Activated CD4-positive, alpha-beta T cell treated with anti-CD3 and anti-CD28 coated beads, Interleukin-2, amount 50 U/mL, for 16 hours (primary cell): ENCODE results near the gene HK3.

Experiments
- DNase-seq: peaks from one replicate; pipeline ENCODE4 v3.0.0-alpha.2; 2020

The HK3 gene

GRCh38 chr5:176847726-176848290 is 51.3 kb downstream of the HK3 start:
- no peak for DNase-seq

DNA sequence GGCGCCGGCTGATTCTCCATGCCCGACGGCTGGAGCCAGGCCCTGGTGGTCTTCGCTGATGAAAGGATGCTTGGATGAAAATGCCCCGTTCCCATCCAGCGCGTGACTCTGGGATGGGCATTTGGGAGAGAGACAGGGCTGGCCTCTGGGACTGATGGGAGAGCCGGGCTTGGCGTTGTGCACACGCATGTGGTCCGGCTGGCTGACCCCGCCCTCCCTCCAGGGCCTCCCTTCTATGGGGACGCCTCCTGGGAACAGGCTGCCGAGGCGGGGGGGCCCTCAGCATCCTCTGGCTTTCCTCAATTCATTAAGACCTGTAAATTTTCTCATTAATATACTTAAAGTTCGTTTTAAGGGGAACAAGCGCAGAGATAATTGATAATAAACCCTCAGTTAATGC is 52.0 kb downstream of the HK3 start:
- DNase-seq = no peak

DNA sequence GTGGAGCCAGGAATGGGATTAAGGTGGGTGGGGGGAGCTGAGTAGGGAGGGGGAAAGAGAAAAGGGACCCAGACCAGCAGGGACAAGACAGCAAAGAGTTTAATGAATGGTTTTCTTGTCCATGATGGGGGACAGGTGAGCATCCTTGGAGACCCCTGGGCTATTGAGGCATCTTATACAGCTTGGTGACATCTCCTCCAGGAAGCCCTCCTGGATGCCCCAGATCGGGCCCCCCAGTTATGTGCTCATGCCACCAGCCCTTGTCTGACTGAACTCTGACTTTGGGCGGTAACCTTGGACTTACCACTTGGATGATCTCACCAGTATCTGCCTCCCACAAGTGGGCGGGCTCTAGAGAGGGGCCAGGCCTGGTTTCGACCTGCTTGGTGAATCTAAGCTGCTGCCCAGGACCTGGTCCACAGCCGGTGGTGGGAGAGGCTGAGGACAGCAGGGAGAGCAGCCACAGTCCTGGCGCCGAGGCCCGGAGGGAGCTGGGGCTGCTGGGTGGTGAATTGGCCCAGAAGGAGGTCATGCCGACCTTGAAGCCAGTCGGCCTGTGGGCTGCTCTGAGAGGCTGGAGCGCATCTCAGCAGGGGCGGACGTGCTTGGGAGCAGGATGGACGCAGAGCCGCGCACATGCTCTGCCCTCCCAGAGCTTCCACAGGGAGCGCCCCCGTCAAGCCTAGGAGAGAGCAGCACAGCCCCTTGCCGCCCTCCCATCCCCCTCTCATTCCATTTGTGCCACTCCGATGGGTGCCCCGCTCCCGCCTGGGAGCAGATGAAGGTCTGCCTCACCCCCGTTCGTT is 52.6 kb downstream of the HK3 start:
- DNase-seq = no peak

DNA sequence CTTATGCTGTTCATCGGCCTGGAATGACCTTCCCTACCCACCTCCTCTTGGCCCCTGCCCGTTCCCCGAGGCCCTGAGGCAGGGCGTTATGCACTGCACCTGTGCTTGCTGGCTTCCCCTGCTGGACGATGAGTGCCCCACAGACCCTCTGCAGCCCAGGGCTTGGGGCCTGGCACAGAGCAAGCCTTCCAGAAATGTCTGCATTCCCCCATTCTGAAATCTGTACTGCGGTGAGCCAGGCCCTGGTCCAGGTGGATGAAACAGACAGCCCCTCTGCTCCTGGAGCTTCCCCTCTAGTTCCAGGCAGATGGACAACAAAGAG is 53.8 kb downstream of the HK3 start:
- DNase-seq = no peak

DNA sequence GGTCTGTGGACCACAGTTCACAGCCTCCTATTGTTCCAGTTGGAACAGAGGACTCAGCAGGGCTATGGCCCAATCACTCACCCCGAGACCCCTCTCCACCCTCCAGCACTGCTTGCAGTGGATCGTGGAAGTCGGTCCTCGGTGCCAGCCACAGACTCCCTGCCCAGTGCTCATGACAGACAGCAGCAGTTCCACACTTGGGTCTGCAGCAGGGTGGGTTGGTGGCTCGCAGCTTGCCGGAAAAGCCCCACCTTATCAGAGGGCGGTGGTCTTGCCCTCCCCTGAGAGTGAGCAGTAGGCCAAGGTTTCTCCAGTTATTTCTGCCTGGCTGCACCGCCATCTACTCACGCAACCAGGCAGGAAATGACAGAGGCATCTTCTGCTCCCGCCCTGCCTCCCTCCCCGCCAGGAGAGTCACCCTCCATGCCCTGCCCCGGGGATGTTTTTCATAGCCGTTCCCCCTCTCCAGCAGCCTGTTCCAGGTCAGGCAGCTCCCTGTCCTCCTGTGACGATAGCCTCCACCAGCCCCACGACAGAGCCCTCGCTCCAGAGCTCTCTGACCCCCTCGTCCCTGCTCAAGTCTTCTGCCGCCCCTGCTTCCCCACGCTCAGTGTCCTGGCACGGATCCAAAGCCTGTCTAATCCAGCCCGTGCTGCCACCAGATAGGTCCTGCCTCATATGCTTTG is 54.3 kb downstream of the HK3 start:
- DNase-seq = no peak

DNA sequence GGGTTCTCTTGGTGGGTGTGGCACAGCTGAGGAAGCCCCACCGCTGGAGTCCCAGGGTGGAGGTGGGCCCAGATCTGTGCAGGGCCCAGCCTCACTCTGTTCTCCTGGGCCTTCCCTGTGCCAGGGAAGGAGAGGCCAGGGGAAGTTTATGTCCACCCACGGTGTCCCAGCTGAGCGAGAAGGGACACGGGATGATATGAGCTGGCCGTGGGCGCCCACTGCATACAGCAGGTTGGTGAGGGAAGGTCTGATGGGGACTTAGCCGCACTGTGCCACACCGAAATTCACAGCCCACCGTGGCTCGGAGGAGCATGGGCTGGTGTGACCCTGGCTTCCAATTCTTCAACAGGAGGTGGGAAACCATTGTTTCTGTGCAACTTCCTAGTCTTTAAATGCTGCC is 54.9 kb downstream of the HK3 start:
- no peak for DNase-seq

- DNase-seq = no peak
These were observed 55.5 kb downstream of the HK3 start for GRCh38 chr5:176843673-176844072.

DNA sequence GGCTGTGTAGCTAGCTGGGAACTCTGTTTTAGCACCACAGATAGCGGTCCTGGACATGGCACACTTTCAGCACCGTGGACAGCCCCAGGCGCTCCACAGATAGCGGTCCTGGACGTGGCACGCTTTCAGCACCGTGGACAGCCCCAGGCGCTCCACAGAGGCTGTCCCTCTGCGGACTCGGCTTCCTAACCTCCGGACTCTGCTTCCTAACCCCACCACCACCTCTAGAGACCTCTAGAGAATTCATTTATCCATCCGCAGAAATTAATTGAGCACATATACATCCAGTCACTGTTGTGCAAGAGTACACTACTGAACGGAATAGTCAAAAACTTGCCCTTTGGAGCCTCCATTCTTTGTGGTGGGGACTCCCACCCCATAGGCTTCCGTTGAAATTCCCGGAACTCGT is 61.4 kb downstream of the HK3 start:
- peak; percentile 68 for DNase-seq

- no peak for DNase-seq
These were observed 62.1 kb downstream of the HK3 start for GRCh38 chr5:176836811-176837706.

- no peak for DNase-seq
These were observed 63.2 kb downstream of the HK3 start for GRCh38 chr5:176835918-176836317.

DNA sequence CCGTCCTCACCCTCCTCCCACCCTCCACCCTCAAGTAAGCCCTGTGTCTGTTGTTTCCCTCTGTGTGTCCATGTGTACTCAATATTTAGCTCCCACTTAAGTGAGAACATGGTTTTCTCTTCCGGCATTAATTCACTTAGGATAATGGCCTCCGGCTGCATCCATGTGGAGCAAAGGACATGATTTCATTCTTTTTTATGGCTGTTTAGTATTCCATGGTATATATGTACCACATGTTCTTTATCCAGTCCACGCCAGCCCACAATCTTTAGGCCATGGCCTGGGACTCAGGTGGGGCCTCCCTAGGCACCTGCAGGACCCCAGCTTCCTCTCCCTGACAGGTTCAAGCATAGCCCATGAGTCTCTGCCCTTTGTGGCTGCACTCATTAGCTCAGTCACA is 65.9 kb downstream of the HK3 start:
- DNase-seq = no peak

DNA sequence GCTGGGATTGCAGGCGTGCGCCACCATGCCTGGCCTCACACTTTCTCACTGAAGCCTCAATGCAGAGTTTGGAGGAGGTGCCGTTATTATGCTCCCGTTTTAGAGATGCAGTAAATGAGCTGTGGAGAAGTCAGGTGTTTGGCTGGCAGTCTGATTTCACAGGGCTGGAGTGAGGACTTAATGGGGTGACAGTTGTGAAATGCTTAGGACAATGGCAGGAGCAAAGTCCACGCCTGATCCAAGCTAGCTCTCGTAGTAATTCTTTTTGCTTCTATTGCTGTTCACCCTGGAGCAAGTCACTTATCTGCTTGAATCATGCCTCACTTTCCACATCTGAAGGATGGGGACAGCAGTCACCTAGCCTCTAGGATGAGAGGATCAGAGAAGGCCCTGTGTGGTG is 67.0 kb downstream of the HK3 start:
- DNase-seq = no peak

GRCh38 chr5:176831425-176831824 is 67.7 kb downstream of the HK3 start:
- DNase-seq = no peak

DNA sequence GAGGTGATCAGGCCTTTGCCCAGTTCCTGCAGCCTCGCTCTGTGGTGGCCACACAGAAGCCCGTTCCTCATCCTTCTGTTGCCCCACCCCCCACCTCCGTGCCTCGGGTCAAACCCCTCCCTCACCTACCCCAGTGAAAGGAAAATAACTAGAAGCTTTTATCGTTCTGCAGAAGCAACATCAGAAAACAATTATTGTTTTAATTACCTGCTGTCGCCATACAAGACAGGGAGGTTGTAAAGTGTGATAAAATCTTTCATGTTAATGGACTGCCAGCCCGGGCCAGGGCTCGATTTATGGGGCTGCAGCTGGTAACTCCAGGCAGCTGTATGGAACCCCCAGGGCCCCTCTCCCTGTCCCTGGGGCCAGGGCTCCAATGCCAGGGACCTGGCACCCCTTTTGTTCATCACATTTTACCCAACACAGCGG is 68.1 kb downstream of the HK3 start:
- no peak for DNase-seq
